ENCODE data around the gene AGPS.
A peak's percentile ranks its signal among the peaks of the same experiment; 100 is the strongest.
"Not testable (repeated sequence)": the region's sequence is repeated elsewhere in the genome, so short reads cannot be mapped to it uniquely, and the experiment has no call there.

AGPS gene

DNA sequence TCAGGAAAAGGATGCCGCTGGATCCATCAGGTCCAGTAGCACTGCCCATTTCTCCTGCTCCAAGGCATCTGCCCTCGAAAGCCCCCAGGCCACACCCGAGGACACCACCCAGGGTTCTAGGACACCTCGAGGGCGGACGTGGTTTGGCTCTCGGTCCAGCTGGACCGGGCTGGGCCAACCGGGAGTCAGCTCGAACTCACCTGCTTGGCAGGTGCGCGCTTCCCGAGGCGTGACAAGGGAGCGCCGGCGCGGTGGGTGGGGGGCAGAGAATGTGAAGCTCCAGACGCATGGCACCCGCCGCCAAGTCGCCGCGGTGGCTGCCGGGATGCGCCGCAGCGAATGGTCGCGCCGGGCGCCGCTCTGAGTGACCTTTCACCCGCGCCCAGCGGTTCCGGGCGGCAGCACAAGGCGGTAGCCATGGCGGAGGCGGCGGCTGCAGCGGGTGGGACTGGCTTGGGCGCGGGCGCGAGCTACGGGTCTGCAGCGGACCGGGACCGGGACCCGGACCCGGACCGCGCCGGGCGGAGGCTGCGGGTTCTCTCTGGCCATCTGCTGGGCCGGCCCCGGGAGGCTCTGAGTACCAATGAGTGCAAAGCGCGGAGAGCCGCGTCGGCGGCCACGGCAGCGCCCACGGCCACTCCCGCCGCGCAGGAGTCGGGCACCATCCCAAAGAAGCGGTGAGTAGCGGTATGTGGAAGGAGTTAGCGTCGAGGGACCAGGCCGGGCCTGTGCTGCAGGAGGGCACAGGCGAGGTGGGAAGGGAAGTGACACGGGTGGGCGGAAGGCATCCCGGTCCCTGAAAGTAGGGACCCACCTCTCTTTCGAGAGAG is at the start of gene AGPS:
TSS of gene AGPS (plus strand) at position 401 of the 830 bp plus-strand sequence. CDS start at position 418, 17 bp downstream.
- peak; percentile 77 for DNase-seq

DNA sequence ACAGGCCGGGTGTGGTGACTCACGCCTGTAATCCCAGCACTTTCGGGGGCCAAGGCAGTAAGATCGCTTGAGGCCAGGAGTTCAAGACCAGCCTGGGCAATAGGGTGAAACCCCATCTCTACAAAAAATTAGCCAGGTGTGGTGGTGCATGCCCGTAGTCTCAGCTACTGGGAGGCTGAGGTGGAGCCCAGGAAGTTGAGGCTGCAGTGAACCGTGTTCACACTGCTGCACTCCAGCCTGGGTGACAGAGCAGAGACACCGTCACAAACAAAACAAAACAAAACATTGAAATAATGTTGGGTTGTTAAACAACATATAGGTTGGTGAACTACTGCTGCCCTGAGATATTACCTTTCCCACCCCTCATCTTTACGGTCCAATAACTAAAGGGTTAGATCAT is 48.8 kb upstream of the AGPS start:
- DNase-seq = no peak

DNA sequence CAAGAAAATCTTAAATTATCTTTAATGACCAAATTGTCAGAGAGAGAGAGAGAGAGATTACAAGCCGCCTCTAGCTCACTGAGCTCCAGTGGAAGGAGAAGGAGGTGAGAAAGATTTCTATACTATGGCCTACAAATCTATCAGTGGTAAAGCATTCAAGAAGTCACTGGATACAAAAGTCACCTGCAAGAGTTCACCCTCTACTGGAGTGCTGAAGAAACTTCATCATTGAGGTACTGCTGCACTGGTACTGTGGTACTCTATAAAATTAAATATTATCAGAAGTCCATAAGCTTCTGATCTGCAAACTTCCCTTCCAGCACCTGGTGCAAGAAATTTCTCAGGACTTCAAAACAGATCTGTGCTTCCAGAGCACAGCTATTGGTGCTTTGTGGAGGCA is 48.3 kb upstream of the AGPS start:
- DNase-seq = no peak

DNA sequence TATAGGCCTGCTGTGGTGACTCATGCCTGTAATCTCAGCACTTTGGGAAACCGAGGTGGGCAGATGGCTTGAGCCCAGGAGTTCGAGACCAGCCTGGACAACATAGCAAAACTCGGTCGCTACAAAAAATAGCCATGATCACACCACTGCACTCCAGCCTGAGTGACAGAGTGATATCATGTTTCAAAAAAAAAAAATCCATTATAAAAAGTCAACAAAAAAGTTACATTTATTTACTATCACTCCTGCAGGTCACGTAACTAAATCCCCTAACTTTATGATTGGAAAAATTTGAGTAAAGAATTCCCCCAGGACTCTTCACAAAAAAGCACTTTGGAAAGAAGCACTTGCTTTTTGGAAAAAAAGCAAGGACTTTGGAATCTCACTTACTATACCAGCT is 46.4 kb upstream of the AGPS start:
- no peak for DNase-seq

DNA sequence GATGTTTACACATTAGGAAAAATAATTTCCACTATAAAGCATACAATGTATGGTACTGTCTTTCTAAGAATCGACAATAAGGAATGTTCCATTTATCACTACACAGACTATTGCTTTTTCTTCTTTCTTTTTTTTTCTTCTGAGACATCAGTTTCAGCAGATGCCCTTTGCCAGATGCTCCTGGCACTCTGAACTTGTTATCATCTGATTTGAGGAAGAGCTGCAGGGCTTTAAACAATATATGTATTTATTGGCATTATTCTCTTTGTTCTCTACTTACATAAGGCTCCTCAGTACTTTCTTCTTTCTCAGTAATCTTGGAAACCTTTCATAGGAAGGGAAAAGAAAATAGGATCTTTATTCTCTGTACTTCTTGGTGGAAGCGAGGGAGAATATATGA is 45.0 kb upstream of the AGPS start:
- DNase-seq = no peak

DNA sequence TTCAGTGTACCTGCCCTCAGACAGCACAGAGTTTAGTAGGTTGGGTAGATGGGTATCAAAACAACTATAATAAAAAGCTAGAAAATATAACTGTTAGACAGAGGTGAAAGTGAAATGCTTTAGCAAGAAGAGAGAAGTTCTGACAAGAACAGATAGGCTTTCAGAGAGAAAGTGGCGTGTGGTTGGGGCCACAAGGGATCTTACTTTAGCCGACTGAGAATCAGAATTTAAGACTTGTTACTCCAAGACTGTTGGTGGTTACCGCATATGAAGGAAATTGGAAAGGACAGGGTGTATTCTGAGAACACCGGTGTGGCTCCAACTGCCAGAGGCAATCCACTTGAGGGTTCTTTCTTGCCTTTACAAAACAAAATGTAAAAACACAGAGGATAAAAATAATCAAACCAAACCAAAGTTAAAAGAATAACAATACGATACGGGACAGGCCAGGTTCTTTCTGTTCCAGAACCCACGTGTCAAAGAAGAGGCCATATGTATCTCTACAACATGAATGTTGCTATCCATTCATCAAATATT is 44.4 kb upstream of the AGPS start:
- DNase-seq = no peak

DNA sequence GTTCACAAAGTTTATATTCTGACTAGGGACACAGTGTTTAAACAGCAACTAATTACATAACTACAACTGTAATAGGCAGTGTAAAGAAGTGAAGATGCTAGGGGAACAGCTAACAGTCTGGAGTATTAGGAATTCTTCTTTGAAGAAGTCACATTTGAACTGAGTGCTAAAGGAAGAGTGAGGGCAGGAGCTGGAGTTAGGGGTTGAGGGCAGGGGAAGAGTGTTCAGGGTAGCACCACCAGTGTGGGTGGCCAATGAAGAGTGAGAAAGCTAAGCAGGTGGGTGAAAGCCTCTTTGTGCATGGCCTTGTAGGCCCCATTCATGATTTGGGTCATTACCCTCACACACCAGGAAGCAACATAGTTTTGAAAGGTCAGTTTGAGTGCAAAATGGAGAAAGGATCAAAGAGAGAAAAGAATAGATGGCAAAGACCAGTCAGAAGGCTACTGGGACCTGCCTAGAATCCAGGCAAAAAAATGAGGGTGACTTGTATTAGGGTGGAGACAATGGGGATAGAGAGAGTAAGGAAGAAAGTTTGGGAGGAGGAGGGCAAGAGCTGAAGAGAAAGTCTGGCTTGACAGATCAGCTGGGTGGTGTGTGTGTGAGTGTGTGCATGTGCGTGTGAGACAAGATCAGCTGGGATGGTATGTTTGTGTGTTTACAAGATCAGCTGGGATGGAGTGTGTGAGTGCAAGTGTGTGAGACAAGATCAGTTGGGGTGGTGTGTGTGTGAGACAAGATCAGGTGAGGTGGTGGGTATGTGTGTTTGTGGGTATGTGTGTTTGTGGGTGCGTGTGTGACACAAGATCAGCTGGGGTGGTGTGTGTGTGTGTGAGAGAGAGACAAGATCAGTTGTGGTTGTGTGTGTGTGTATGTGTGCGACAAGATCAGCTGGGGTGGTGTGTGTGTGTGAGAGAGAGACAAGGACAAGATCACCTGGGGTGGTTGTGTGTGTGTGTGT is 43.6 kb upstream of the AGPS start:
- no peak for DNase-seq

DNA sequence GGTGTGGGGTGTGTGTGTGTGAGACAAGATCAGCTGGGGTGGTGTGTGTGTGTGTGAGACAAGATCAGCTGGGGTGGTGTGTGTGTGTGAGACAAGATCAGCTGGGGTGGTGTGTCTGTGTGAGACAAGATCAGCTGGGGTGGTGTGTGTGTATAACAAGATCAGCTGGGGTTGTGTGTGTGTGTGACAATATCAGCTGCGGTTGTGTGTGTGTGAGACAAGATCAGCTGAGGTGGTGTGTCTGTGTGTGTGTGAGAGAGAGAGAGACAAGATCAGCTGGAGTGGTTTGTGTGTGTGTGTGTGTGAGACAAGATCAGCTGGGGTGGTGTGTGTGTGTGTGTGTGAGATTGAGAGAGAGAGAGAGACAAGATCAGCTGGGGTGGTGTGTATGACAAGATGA is 41.9 kb upstream of the AGPS start:
- not testable (repeated sequence) for DNase-seq

DNA sequence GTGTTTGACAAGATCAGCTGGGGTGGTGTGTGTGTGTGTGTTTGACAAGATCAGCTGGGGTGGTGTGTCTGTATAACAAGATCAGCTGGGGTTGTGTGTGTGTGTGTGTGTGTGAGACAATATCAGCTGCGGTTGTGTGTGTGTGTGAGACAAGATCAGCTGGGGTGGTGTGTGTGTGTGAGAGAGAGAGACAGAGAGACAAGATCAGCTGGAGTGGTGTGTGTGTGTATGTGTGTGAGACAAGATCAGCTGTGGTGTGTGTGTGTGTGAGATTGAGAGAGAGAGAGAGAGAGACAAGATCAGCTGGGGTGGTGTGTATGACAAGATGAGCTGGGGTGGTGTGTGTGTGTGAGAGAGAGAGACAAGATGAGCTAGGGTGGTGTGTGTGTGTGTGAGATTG is 41.5 kb upstream of the AGPS start:
- not testable (repeated sequence) for DNase-seq

DNA sequence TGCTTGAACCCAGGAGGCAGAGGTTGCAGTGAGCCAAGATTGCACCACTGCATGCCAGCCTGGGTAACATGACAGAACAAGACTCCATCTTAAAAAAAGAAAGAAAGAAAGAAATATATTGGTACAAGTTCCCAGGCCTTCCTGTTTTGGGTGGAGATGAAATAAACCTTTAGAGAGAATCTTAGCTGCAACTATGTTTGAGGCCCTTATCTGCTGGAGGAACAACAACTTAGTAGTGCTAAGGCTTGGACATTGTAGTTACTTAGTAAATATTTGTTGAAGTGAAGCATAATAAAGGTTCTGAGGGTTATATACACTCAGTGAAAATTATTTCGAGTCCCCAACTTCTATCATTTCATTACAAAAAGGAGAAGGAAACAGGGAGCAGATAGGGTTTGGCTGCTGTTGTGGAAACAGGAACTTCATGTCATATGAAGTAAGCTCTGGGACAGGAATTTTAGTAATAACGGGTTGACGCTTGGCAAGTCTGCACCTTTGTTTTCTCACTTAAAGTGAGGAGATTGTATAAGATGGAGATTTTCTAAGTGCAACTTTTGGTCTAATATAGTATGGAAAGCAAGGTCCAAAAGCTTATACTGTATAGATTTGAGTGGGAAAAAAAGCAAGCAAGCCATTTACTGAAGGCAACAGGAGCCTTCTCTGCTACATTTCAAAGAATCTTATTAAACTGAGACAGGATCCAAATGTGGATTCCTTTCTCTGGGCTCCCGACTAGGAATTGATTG is 40.0 kb upstream of the AGPS start:
- no peak for DNase-seq

DNA sequence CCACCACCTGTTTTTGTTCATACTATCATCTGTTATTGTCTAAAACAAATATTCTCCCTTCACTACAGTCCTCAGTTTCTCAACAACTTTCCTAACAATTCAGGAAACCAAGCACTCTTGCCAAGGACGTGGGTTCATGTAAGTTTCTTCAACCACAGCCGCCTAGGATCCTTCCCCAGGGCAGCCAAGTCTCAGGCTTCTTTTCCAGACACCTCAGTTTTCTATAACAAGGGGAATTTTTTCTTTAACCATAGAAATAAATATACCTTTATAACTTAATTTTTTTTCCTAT is 39.4 kb upstream of the AGPS start:
- DNase-seq = no peak

DNA sequence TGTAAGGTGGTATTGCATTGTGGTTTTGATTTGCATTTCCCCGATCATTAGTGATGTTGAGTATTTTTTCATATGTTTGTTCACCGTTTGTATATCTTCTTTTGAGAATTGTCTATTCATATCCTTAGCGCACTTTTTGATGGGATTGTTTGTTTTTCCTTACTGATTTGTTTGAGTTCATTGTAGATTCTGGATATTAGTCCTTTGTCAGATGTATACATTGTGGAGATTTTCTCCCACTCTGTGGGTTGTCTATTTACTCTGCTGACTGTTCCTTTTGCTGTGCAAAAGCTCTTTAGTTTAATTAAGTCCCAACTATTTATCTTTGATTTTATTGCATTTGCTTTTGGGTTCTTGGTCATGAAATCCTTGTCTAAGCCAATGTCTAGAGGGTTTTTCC is 38.0 kb upstream of the AGPS start:
- not testable (repeated sequence) for DNase-seq

DNA sequence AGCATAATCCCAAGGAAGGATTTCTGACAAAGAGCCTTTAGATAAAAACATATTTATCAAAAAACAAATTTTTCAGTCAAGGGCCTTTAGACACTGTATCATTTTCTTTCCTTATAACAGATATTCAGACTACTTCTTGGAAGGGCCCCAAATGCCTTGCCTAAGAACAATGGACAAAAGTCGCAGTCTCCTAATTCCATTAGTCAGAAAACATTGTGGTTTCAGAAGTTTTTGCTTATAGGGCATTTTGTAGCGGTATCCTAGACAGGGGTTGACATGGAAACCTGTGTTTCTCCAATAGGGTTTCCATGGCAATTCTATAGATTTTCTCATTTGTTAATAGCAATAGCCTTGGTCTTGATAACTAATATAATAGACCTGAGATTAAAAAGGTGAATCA is 36.7 kb upstream of the AGPS start:
- DNase-seq = no peak

DNA sequence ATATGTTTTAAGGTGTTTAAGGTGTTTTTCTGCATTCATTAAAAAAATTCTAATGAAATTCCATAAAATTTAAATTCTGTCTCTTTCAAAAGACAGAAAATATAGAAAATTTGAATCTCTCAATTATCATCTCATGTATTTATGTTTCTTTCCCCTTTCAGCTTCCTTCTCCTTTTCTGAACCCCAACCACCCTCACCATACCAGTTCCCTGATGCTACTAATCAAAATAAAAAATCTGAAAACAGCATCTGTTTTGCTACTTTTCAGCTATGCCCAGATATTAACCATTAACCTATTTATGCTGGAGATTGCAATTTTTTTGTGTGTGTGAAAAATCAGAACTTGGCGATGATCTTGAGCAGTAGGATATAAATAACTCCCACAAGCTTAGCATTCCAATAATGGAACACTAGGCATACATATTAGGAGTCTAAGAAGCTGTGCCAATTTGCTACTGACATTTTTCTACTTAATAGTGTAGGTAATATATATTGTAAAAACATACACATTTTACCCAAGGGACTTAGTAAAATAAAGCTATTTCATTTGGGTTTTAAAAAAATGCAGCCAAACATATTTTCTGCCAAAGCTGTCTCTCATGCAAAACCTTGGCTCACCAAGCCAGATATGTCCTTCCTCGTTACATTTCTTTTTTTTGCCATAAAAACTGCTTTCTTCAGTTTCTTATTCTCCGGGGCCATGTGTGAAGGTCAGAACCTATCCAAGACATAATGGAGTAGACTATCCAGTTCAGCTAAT is 32.6 kb upstream of the AGPS start:
- DNase-seq = no peak

DNA sequence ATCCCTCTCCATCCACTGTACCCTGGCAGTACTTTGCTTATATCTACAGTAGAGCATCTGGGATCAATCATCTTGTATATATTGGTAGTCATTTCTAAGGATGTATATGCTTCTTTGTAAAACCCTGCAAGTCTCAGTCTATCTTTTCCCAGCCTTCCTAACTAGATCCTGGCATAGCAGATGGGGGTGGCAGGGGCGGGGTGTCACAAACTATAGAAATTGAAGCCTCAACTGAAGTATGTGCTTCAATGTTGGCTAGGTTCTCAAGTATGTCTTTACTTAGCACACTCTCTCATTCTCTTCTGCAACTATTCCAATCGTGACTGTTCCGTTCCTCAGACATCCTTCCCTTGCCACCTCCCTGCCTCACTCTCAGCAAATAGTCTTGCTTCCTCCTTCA is 30.1 kb upstream of the AGPS start:
- no peak for DNase-seq

DNA sequence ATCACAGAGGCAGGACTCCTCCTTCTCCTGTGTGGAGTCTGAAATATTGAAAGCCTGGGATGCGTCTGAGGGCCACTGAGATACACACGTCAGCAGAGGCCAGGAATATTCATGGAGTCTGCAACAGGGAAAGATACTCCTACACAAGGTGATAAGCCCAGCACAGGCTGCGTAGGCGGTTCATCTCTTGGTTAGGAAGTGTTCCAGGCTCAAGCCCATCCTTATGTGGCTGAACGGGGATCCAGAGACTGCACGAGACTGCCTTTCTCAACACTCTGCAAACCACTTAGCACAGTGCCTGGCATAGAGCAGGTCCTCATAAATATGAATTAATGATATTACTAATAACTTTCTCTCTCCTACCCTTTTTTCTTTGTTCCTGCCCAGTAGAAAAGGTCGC is 29.2 kb upstream of the AGPS start:
- DNase-seq = no peak

DNA sequence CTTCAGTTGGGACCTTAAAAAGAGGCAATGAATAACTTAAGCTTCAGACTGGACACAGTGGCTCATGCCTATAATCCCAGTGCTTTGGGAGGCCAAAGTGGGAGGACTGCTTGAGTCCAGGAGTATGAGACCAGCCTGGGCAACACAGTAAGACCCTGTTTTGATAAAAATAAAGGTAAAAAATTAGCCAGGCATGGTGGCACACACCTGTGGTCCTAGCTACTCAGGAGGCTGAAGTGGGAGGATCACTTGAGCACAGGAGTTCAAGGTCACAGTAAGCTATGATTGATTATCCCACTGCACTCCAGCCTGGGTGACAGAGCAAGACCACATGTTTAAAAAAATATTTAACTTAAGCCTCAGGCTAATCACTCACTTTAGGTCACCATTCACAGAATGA is 26.8 kb upstream of the AGPS start:
- not testable (repeated sequence) for DNase-seq

DNA sequence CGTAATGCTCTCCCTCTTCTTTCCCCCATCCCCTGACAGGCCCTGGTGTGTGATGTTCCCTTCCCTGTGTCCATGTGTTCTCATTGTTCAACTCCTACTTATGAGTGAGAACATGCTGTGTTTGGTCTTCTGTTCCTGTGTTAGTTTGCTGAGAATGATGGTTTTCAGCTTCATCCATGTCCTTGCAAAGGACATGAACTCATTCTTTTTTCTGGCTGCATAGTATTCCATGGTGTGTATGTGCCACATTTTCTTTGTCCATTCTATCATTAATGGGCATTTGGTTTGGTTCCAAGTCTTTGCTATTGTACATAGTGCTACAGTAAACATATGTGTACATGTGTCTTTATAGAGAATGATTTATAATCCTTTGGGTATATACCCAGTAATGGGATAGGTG is 24.6 kb upstream of the AGPS start:
- DNase-seq = not testable (repeated sequence)

DNA sequence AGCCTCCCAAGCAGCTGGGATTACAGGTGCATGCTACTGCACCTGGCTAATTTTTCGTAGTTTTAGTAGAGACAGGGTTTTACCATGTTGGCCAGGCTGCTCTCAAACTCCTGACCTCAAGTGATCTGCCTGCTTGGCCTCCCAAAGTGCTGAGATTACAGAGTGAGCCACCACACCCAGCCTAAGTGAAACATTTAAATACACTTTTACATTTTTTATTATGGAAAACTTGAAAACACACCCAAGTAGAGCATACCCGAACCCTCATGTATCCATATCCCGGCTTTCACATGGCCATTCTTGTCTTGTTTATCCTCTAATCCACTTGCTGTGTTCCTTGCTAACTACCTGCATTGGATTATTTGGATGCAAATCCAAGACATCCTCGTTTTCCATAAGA is 13.2 kb upstream of the AGPS start:
- no peak for DNase-seq

DNA sequence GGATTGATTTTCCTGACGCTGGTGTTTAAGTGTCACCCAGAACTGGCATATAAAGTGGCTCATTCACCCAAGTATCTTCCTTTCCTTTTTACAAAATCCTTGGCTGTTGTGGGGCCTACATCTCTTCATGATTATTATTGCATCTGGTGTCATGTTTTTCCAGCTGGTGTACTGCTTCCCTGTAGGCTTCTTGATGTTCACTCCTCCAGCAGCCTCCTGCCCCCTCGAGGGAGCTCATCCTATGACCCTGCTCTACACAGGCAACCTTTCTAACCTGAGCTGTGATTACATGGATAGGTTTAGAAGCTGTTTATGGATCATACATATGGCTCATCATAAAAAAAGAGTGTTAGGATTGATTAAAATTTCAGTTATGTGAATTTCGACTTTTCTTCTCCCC is 12.4 kb upstream of the AGPS start:
- no peak for DNase-seq

DNA sequence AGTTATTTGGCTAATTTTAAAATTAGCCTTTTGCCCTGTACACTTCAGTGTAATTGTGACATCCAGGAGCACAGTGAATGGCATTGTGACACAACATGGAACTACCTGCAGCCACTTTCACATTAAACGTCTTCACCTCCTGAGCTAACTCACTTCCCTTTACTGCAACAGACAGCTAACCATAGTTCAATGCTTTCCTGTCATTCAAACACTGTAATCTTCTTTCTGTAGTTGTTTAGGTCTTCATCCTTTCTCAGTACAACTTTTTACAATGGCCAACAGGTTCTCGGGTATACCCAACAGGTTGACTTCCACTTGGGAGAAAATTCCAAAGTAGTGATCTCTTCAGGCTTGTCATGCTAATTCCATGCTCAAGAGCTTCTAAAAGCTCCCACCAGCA is 8.6 kb upstream of the AGPS start:
- no peak for DNase-seq

DNA sequence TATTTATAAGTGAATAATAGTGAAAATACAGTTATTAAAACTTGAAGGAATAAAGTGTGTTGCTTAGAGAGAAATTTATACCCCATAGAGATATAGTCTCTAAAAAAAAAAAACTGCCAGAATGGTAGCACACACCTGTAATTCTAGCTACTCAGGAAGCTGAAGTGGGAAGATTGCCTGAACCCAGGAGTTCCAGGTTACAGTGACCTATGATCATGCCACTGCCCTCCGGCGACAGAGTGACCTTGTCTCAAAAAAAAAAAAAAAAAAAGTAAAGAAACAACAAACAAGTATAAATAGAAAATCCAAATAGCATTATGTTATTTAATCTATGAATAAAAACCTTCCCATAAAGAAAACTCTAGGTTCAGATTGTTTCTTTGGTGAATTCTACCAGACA is 7.4 kb upstream of the AGPS start:
- no peak for DNase-seq
